Colonic mucosa (tissue), 4 donors: ENCODE results near the gene CHMP4B. TPM values are rescaled to one million over a fixed set of nuclear protein-coding genes. Genes with fewer than 3 reads are reported as not detected.

ENCODE experiments used
- DNase-seq: peaks from one replicate; pipeline ENCODE4 v3.0.0-alpha.2; 2020
- H3K27ac ChIP-seq: fragments of 200-600 bp; one replicate; pipeline ENCODE4 v1.8.0; 2021
- H3K27me3 ChIP-seq: fragments of 200-600 bp; one replicate; pipeline ENCODE4 v1.8.0; 2021
- H3K36me3 ChIP-seq: fragments of 200-600 bp; one replicate; pipeline ENCODE4 v1.8.0; 2021
- H3K4me1 ChIP-seq: fragments of 200-600 bp; one replicate; pipeline ENCODE4 v1.8.0; 2021; ENCODE audit warnings: mild to moderate bottlenecking
- H3K4me3 ChIP-seq: fragments of 200-600 bp; one replicate; pipeline ENCODE4 v1.8.0; 2021
- H3K9ac ChIP-seq, 2 donors: one replicate each; pipeline ENCODE4 v1.7.0; 2013; ENCODE audit warnings: control low read depth in 2 of 2, low read depth in 2 of 2, low read length in 2 of 2
- H3K9me3 ChIP-seq: fragments of 200-600 bp; one replicate; pipeline ENCODE4 v1.8.0; 2021
- CTCF ChIP-seq: fragments of 200-600 bp; IDR thresholded peaks from one replicate; pipeline ENCODE4 v1.8.0; 2022; ENCODE audit warnings: antibody characterized with exemption, mild to moderate bottlenecking
- intact Hi-C: fragments of 100-400 bp; cut with DNase I; formaldehyde crosslinking; loops from one replicate; pipeline ENCODE4 v1.14.1; 2022
- total RNA-seq, 2 donors: library from RNA; stranded (reverse); fragmentation: NEBNext Ultra II Directional in 1 of 2; extraction: Animal tissue kit (Norgen Biotek cat#: 25700) in 1 of 2; gene quantifications; one replicate each; pipeline ENCODE4 v1.2.1, GENCODE V29; 2021
- donor health status: healthy.
- donor health status: DM: no; HTN: no; CAD: no.
- donor health status: DM: no; HTN: no; CAD: no.

CHMP4B gene
- total RNA-seq, 2 donors from 2014 or later = 165 to 227 TPM

- Histone ChIP-seq H3K4me3 (no peak overlapping the region), H3K27me3 (no peaks in the 10 kb centered on the region), H3K9me3 (no peaks in the 10 kb centered on the region), H3K27ac (peak overlapping the region; percentile 49), H3K36me3 (no peaks in the 10 kb centered on the region), H3K4me1 (peaks cover 35% of the 10 kb centered on the region), H3K9ac (peak overlapping the region in 1 of 2 donors; percentile 78)
- DNase-seq = no peak
- TF ChIP-seq CTCF = no peak
- intact Hi-C loops = no loop called here
Measured at GRCh38 chr20:33833333-33833732, 22.2 kb downstream of the CHMP4B start.

- Histone ChIP-seq H3K36me3 (no peaks in the 10 kb centered on the region), H3K27me3 (no peaks in the 10 kb centered on the region), H3K9me3 (no peaks in the 10 kb centered on the region), H3K4me3 (no peak overlapping the region), H3K9ac (peak overlapping the region in 1 of 2 donors; percentile 19), H3K4me1 (peaks cover 38% of the 10 kb centered on the region), H3K27ac (no peak overlapping the region)
- DNase-seq = peak; percentile 56
- intact Hi-C loops = no loop called here
- TF ChIP-seq CTCF = no peak
Measured at GRCh38 chr20:33835615-33836172, 24.5 kb downstream of the CHMP4B start.

DNA sequence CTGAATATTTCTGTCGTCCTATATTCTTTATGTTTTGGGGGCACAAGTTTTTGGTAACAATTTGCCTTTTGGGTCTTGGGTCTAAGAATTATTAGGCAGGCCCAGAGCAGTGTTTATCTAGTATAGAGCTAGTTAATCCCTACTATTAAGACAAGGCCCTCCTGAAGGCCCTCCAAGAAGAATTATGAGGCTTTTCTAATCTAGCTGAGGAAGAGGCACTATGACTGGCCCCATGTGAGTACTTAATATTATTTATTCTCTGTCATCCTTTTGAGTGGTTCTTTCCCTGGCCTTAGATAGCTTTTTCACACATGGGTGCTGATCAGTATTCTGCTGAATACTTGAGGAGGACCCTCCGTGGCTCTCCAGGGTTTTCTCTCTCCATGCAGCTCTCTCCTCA is 25.1 kb downstream of the CHMP4B start:
- H3K9me3 ChIP-seq = no peaks in the 10 kb centered on the region
- H3K4me3 ChIP-seq = no peak overlapping the region
- H3K4me1 ChIP-seq = peaks cover 32% of the 10 kb centered on the region
- peak overlapping the region; percentile 30 for H3K27ac ChIP-seq
- no peak for DNase-seq
- H3K9ac ChIP-seq = peak overlapping the region in 1 of 2 donors; percentile 19
- H3K36me3 ChIP-seq = no peaks in the 10 kb centered on the region
- H3K27me3 ChIP-seq = no peaks in the 10 kb centered on the region
- intact Hi-C loops = no loop called here
- no peak for TF ChIP-seq CTCF

DNA sequence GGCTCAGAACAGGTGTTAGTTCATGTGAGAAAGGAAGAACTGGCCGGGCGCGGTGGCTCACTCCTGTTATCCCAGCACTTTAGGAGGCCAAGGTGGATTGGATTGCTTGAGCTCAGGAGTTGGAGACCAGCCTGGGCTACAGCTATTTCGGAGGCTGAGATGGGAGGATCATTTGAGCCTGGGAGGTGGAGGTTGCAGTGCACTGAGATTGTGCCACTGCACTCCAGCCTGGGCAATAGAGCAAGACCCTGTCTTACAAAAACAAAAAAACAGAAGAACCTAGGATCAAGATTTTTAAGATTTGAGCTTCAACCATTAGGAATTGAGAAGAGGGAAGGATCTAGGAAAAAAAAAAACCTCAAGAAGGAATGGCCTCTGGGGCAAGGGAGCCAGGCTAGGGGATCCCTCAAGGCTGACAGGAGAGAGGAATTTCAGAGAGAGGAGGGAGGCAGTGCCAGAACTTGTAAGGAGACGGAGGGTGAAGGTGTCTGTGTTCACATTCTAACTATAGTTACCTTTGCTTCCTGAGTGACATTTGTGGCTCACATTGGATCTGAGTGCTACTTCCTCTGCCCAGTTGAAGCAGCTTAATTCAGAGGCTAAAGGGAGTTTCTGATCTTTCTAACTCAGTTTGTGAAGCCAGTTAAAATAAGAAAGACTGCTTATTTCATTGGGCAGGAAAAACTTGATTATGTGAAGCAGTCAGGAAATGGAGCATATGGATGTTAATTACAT is 26.1 kb downstream of the CHMP4B start:
- intact Hi-C loops = no loop called here
- no peaks in the 10 kb centered on the region for H3K36me3 ChIP-seq
- TF ChIP-seq CTCF = no peak
- no peak overlapping the region for H3K4me3 ChIP-seq
- H3K9ac ChIP-seq = peak overlapping the region in 1 of 2 donors; percentile 73
- no peaks in the 10 kb centered on the region for H3K27me3 ChIP-seq
- peak overlapping the region; percentile 30 for H3K27ac ChIP-seq
- no peaks in the 10 kb centered on the region for H3K9me3 ChIP-seq
- DNase-seq = no peak
- peaks cover 35% of the 10 kb centered on the region for H3K4me1 ChIP-seq

GRCh38 chr20:33838035-33838864 is 27.1 kb downstream of the CHMP4B start:
- Histone ChIP-seq H3K27me3 (no peaks in the 10 kb centered on the region), H3K27ac (peak overlapping the region; percentile 42), H3K9me3 (no peaks in the 10 kb centered on the region), H3K9ac (peak overlapping the region in 1 of 2 donors; percentile 73), H3K4me3 (no peak overlapping the region), H3K4me1 (peaks cover 45% of the 10 kb centered on the region), H3K36me3 (no peaks in the 10 kb centered on the region)
- TF ChIP-seq CTCF = no peak
- no peak for DNase-seq
- intact Hi-C loops = no loop called here
